Coronary artery (tissue), 2 donors: Measurements from ENCODE around the gene RNPS1.
"Not testable (repeated sequence)": the region's sequence is repeated elsewhere in the genome, so short reads cannot be mapped to it uniquely, and the experiment has no call there.

Experiments used
- DNase-seq: peaks from one replicate; pipeline ENCODE4 v3.0.0-alpha.2; 2017; ENCODE audit warnings: low spot score
- H3K27ac ChIP-seq, 2 donors: fragments of 200-600 bp; sonication (generic); one replicate each; pipeline ENCODE4 v1.5.1; 2016 to 2019
- H3K4me3 ChIP-seq: fragments of 200-600 bp; sonication (generic); 2 replicates; pipeline ENCODE4 v1.5.1; 2016; ENCODE audit warnings: mild to moderate bottlenecking, moderate library complexity
- CTCF ChIP-seq: fragments of 200-600 bp; sonication (generic); IDR thresholded peaks from one replicate; pipeline ENCODE4 v1.5.1; 2019; ENCODE audit warnings: antibody characterized with exemption

RNPS1 gene

GRCh38 chr16:2243781-2244180, 24.1 kb downstream of the RNPS1 start:
- no peak for TF ChIP-seq CTCF
- no peak for DNase-seq
- no peak overlapping the region for H3K4me3 ChIP-seq
- H3K27ac ChIP-seq: no peak overlapping the region

DNA sequence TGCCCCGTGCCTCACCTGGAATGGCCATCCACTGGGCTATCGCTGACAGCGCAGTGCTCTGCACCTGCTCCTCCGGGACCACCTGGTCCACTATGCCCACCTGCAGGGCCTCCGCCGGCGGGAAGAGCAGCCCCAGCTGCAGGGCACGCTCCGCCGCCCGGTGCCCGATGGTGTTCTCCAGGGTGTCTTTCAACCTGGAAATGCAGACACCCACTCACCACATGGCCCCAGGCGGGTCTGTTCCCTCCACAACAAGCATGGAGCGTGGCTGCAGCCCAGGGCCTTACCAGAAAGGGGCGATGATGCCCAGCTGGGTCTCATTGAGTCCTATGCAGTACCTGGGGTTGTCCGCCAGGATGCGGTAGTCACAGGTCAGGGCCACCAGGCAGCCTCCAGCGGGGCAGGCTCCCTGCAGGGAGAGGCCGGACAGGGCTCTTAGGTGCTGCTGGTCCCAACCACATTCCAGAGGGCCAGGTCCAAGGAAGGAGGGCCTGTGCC, 24.8 kb downstream of the RNPS1 start:
- TF ChIP-seq CTCF: no peak
- no peak for DNase-seq
- no peak overlapping the region for H3K4me3 ChIP-seq
- no peak overlapping the region for H3K27ac ChIP-seq

DNA sequence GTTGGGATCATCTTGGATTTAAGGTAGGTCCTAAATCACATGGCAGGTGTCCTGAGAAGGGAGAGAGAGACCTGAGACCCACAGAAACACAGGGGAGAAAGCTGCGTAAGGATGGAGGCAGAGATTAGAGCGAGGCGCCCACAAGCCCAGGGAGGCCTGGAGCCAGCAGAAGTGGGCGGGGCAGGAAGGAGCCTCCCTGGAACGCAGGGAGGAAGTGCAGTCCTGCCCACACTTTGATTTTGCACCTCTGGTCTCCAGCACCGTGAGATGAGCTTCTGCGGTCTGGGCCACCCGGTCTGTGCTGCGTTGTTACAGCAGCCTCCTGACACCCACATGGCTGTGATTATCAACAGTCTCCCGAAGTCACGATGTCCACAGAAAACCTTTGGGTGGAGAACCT, 25.3 kb downstream of the RNPS1 start:
- no peak overlapping the region for H3K27ac ChIP-seq
- no peak overlapping the region for H3K4me3 ChIP-seq
- DNase-seq: no peak
- TF ChIP-seq CTCF: no peak

DNA sequence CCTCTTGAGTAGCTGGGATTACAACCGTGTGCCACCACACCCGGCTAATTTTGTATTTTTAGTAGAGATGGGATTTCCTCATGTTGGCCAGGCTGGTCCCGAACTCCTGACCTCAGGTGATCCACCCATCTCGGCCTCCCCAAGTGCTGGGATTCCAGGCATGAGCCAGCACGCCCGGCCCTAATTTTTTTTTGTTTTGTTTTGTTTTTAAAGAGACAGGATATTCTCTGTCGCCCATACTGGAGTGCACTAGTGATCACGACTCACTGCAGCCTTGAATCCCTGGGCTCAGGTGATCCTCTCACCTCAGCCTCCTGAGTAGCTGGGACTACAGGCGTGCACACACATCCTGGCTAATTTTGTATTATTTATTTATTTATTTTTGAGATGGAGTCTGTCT, 27.6 kb downstream of the RNPS1 start:
- not testable (repeated sequence) for DNase-seq, H3K27ac ChIP-seq, H3K4me3 ChIP-seq

- DNase-seq: peak; percentile 72
Measured at GRCh38 chr16:2238838-2239675, 28.9 kb downstream of the RNPS1 start.

GRCh38 chr16:2238150-2238837, 29.6 kb downstream of the RNPS1 start:
- Histone ChIP-seq H3K27ac (no peak overlapping the region), H3K4me3 (no peak overlapping the region)
- peak; percentile 72 for DNase-seq
- no peak for TF ChIP-seq CTCF

More at GRCh38 chr16:2238838-2239675, 28.9 kb downstream of the RNPS1 start:
- Histone ChIP-seq H3K27ac (peak overlapping the region in 1 of 2 donors; percentile 41), H3K4me3 (no peak overlapping the region)
- TF ChIP-seq CTCF: no peak

GRCh38 chr16:2237493-2238149, 30.3 kb downstream of the RNPS1 start:
- H3K27ac ChIP-seq: no peak overlapping the region
- no peak for TF ChIP-seq CTCF
- DNase-seq: no peak
- peak overlapping the region; percentile 62 for H3K4me3 ChIP-seq
